K562 (cell line): ENCODE results near the gene HPSE2. TPM values are rescaled to one million over a fixed set of nuclear protein-coding genes. Genes with fewer than 3 reads are reported as not detected.

Experiments used
- BACH1 ChIP-seq: fragments of 200-800 bp; sonication (Bioruptor generic); IDR thresholded peaks from 2 replicates; pipeline ENCODE4 v1.6.1; 2016; ENCODE audit warnings: missing genetic modification characterization, missing compliant biosample characterization
- EGR1 ChIP-seq: fragments of 450-650 bp; conservative IDR thresholded peaks from 2 replicates; pipeline ENCODE4 v1.6.1; 2017; ENCODE audit warnings: mild to moderate bottlenecking
- FOXM1 ChIP-seq, 2 experiments: fragments of 450-650 bp in 1 of 2; sonication (generic) in 1 of 2; formaldehyde crosslinking in 1 of 2; IDR thresholded peaks; 2 replicates each; pipeline versions ENCODE4 v1.6.1 to v1.9.0; 2017 to 2022; ENCODE audit warnings: low read depth in 2 of 2, mild to moderate bottlenecking in 2 of 2, missing genetic modification reagents in 1 of 2, moderate library complexity in 1 of 2
- GMEB1 ChIP-seq: fragments of 250-450 bp; sonication (Bioruptor Pico); IDR thresholded peaks from 2 replicates; pipeline ENCODE4 v1.4.0; 2020; ENCODE audit warnings: mild to moderate bottlenecking
- HES1 ChIP-seq: fragments of 450-650 bp; IDR thresholded peaks from 2 replicates; pipeline ENCODE4 v1.6.1; 2016; ENCODE audit warnings: low read depth, mild to moderate bottlenecking, moderate library complexity
- HMGN3 ChIP-seq: IDR thresholded peaks from 2 replicates; pipeline ENCODE4 v1.6.1; 2011; ENCODE audit warnings: borderline replicate concordance, low read depth, mild to moderate bottlenecking, mixed read lengths, low read length; ENCODE audit not compliant: insufficient read length; ENCODE audit errors: extremely low read depth
- JUNB ChIP-seq: fragments of 450-650 bp; formaldehyde crosslinking; conservative IDR thresholded peaks from 2 replicates; pipeline ENCODE4 v1.4.0; 2020; ENCODE audit warnings: mild to moderate bottlenecking
- NELFE ChIP-seq: IDR thresholded peaks from 2 replicates; pipeline ENCODE4 v1.6.1; 2011; ENCODE audit warnings: mild to moderate bottlenecking; ENCODE audit not compliant: insufficient read depth, insufficient read length
- SPI1 ChIP-seq: IDR thresholded peaks from 2 replicates; pipeline ENCODE4 v1.6.1; 2011; ENCODE audit warnings: low read depth, low read length, control low read depth, borderline replicate concordance
- ZBTB9 ChIP-seq: fragments of 450-650 bp; formaldehyde crosslinking; IDR thresholded peaks from 2 replicates; pipeline ENCODE4 v1.4.0; 2020; ENCODE audit warnings: mild to moderate bottlenecking, moderate library complexity
- ZNF639 ChIP-seq, 2 experiments: fragments of 200-800 bp in 1 of 2; sonication (Bioruptor generic) in 1 of 2; sonication (generic) in 1 of 2; formaldehyde crosslinking in 1 of 2; IDR thresholded peaks in 1 of 2; conservative IDR thresholded peaks in 1 of 2; 2 replicates each; pipeline versions ENCODE4 v1.5.0 to v1.6.1; 2016 to 2020; ENCODE audit warnings: missing compliant biosample characterization in 1 of 2, missing genetic modification characterization in 1 of 2, missing genetic modification reagents in 1 of 2
- polyA plus RNA-seq, 8 experiments: library from polyadenylated mRNA; depleted of rRNA in 4 of 8; stranded (reverse) in 5 of 8; unstranded in 3 of 8; fragments of >200 nt; fragmentation: Nextera tagmentation in 2 of 8; fragmentation: Illumina TruSeq in 1 of 8; extraction: Ambion mirVana in 2 of 8; extraction: Trizol in 1 of 8; gene quantifications; 2 replicates each; pipeline versions ENCODE4 v1.2.1 to v1.2.3, GENCODE V29; 2011 to 2014; ENCODE audit warnings: inconsistent platforms in 1 of 8, missing spikeins in 1 of 8
- total RNA-seq, 7 experiments: library from RNA; depleted of rRNA in 6 of 7; stranded (reverse); fragments of >200 nt in 6 of 7; fragmentation: Illumina TruSeq in 2 of 7; extraction: Trizol in 2 of 7; gene quantifications; 2 replicates each; pipeline versions ENCODE4 v1.2.1 to v1.2.3, GENCODE V29; 2011 to 2021; ENCODE audit warnings: low replicate concordance in 1 of 7

The HPSE2 gene
- total and polyA plus RNA-seq, 9 of the 15 experiments (the other 6 are each of a cell fraction or from before 2014, with no cell fraction given) = 0.03 to 0.10 (median 0.04) TPM; not detected in 2

- TF ChIP-seq SPI1 (peak; percentile 60; the same call in 1 of the 2 replicates), NELFE (no peak), HMGN3 (peak; percentile 6), EGR1 (no peak), JUNB (no peak), HES1 (no peak), ZNF639 (CRISPR knock-in tag; conservative IDR thresholded peaks at IDR 0.05 in 1 of 2, IDR thresholded peaks at IDR 0.05 in 1 of 2) (0 out of 4 replicates have a peak, but pooled peaks of 1 of the 2 experiments have one; percentile 28), FOXM1 (IDR thresholded peaks at IDR 0.05; ENCODE audit: low read depth) (no peak), FOXM1 (CRISPR knock-in tag; IDR thresholded peaks at IDR 0.05; ENCODE audit: low read depth) (no peak), BACH1 (tag) (no peak), ZBTB9 (0 out of 2 replicates have a peak, but pooled peaks have one; percentile 10), GMEB1 (CRISPR knock-in tag) (no peak)
These were observed 789.4 kb downstream of the HPSE2 start (continued) for GRCh38 chr10:98446151-98446660.
